Mesothelial cell of epicardium (in vitro differentiated cells): ENCODE data around the gene AMN1. TPM values are rescaled to one million over a fixed set of nuclear protein-coding genes. Genes with fewer than 3 reads are reported as not detected.
"Not testable (repeated sequence)": the region's sequence is repeated elsewhere in the genome, so short reads cannot be mapped to it uniquely, and the experiment has no call there.

Experiments
- DNase-seq, 2 experiments: peaks; one replicate each; pipeline ENCODE4 v3.0.0; 2021; ENCODE audit warnings: low spot score in 2 of 2; ENCODE audit not compliant: unreplicated experiment in 2 of 2
- H3K27ac Mint-ChIP-seq: 2 replicates; pipeline ENCODE4 v1.8.0; 2021; ENCODE audit warnings: mixed read lengths
- H3K27me3 Mint-ChIP-seq: 2 replicates; pipeline ENCODE4 v1.8.0; 2021; ENCODE audit warnings: low read depth, mixed read lengths
- H3K36me3 Mint-ChIP-seq: 2 replicates; pipeline ENCODE4 v1.8.0; 2021; ENCODE audit warnings: mixed read lengths
- H3K4me1 Mint-ChIP-seq: 2 replicates; pipeline ENCODE4 v1.8.0; 2021; ENCODE audit warnings: mixed read lengths
- H3K4me3 Mint-ChIP-seq: 2 replicates; pipeline ENCODE4 v1.8.0; 2021; ENCODE audit warnings: mild to moderate bottlenecking, moderate library complexity, mixed read lengths
- H3K9me3 Mint-ChIP-seq: 2 replicates; pipeline ENCODE4 v1.8.0; 2021; ENCODE audit warnings: mixed read lengths
- CTCF ChIP-seq: fragments of 200-600 bp; sonication (generic); IDR thresholded peaks from one replicate; pipeline ENCODE4 v1.5.0; 2021; ENCODE audit warnings: antibody characterized with exemption; ENCODE audit not compliant: unreplicated experiment
- total RNA-seq: library from RNA; stranded (reverse); gene quantifications from 3 replicates; pipeline ENCODE4 v1.2.1, GENCODE V29; 2021

The AMN1 gene
- total RNA-seq, 1 donor from 2014 or later, result 15.3 TPM

GRCh38 chr12:31751085-31751484 lies 22.3 kb upstream of the AMN1 start:
- H3K9me3 Mint-ChIP-seq, result peaks cover 20% of the 10 kb centered on the region
- TF ChIP-seq CTCF, result no peak
- no peak overlapping the region for H3K27ac Mint-ChIP-seq
- H3K27me3 Mint-ChIP-seq, result no peaks in the 10 kb centered on the region
- DNase-seq, result no peak
- H3K4me3 Mint-ChIP-seq, result no peak overlapping the region
- peaks cover 18% of the 10 kb centered on the region for H3K4me1 Mint-ChIP-seq
- peaks cover 13% of the 10 kb centered on the region for H3K36me3 Mint-ChIP-seq

GRCh38 chr12:31750747-31751039 lies 21.9 kb upstream of the AMN1 start:
- no peaks in the 10 kb centered on the region for H3K27me3 Mint-ChIP-seq
- H3K4me3 Mint-ChIP-seq, result no peak overlapping the region
- peaks cover 18% of the 10 kb centered on the region for H3K4me1 Mint-ChIP-seq
- H3K27ac Mint-ChIP-seq, result no peak overlapping the region
- no peak for DNase-seq
- H3K9me3 Mint-ChIP-seq, result peaks cover 20% of the 10 kb centered on the region
- TF ChIP-seq CTCF, result no peak
- peaks cover 13% of the 10 kb centered on the region for H3K36me3 Mint-ChIP-seq

- H3K36me3 Mint-ChIP-seq, result peaks cover 13% of the 10 kb centered on the region
- peaks cover 18% of the 10 kb centered on the region for H3K4me1 Mint-ChIP-seq
- peaks cover 20% of the 10 kb centered on the region for H3K9me3 Mint-ChIP-seq
- H3K27ac Mint-ChIP-seq, result peak overlapping the region; percentile 79
- no peak for DNase-seq
- no peaks in the 10 kb centered on the region for H3K27me3 Mint-ChIP-seq
- TF ChIP-seq CTCF, result no peak
- no peak overlapping the region for H3K4me3 Mint-ChIP-seq
These were observed 20.3 kb upstream of the AMN1 start for GRCh38 chr12:31749024-31749704.

- H3K27ac Mint-ChIP-seq, result no peak overlapping the region
- no peak overlapping the region for H3K4me3 Mint-ChIP-seq
- no peak for TF ChIP-seq CTCF
- peaks cover 10% of the 10 kb centered on the region for H3K36me3 Mint-ChIP-seq
- DNase-seq, result no peak
- H3K27me3 Mint-ChIP-seq, result no peaks in the 10 kb centered on the region
- H3K9me3 Mint-ChIP-seq, result peaks cover 11% of the 10 kb centered on the region
- H3K4me1 Mint-ChIP-seq, result peaks cover 20% of the 10 kb centered on the region
These were observed 16.4 kb upstream of the AMN1 start for GRCh38 chr12:31745242-31745641.

GRCh38 chr12:31744363-31744762 lies 15.5 kb upstream of the AMN1 start:
- not testable (repeated sequence) for H3K4me3 Mint-ChIP-seq

GRCh38 chr12:31742891-31743290 lies 14.1 kb upstream of the AMN1 start:
- Mint-ChIP-seq H3K9me3 (no peaks in the 10 kb centered on the region), H3K27ac (no peak overlapping the region), H3K36me3 (no peaks in the 10 kb centered on the region), H3K27me3 (no peaks in the 10 kb centered on the region), H3K4me1 (peaks cover 12% of the 10 kb centered on the region), H3K4me3 (no peak overlapping the region)
- DNase-seq, result no peak
- no peak for TF ChIP-seq CTCF

More at GRCh38 chr12:31744363-31744762, 15.5 kb upstream of the AMN1 start:
- not testable (repeated sequence) for H3K9me3 Mint-ChIP-seq, H3K27me3 Mint-ChIP-seq, H3K27ac Mint-ChIP-seq, H3K36me3 Mint-ChIP-seq, DNase-seq
- H3K4me1 Mint-ChIP-seq, result peaks cover 18% of the 10 kb centered on the region
